Left lung (tissue), 14 donors: ENCODE results near the gene THNSL1. TPM values are rescaled to one million over a fixed set of nuclear protein-coding genes. Genes with fewer than 3 reads are reported as not detected.
"Not testable (repeated sequence)": the region's sequence is repeated elsewhere in the genome, so short reads cannot be mapped to it uniquely, and the experiment has no call there.

Experiments
- ATAC-seq: fragments of 200-7000 bp; cut with Tn5 transposase; one replicate; pipeline ENCODE4 v1.9.1; 2020; ENCODE audit warnings: moderate library complexity
- DNase-seq, 4 donors: peaks; one replicate each; pipeline ENCODE4 v3.0.0-alpha.2; 2013 to 2020
- H3K27ac ChIP-seq, 2 donors: fragments of 200-600 bp; sonication (generic) in 1 of 2; one replicate each; pipeline versions ENCODE4 v1.5.0 to v1.8.0; 2020 to 2021
- H3K27me3 ChIP-seq, 2 donors: fragments of 200-600 bp; sonication (generic) in 1 of 2; one replicate each; pipeline versions ENCODE4 v1.5.0 to v1.8.0; 2020 to 2021
- H3K36me3 ChIP-seq, 2 donors: fragments of 200-600 bp; sonication (generic) in 1 of 2; one replicate each; pipeline versions ENCODE4 v1.5.0 to v1.8.0; 2020 to 2021
- H3K4me1 ChIP-seq, 2 donors: fragments of 200-600 bp; one replicate each; pipeline ENCODE4 v1.8.0; 2021
- H3K4me3 ChIP-seq, 2 donors: fragments of 200-600 bp; sonication (generic) in 1 of 2; one replicate each; pipeline versions ENCODE4 v1.5.0 to v1.8.0; 2020 to 2021; ENCODE audit warnings: mild to moderate bottlenecking in 1 of 2
- H3K9me3 ChIP-seq, 2 donors: fragments of 200-600 bp; sonication (generic) in 1 of 2; one replicate each; pipeline versions ENCODE4 v1.5.0 to v1.8.0; 2020 to 2021
- CTCF ChIP-seq, 2 donors: fragments of 200-600 bp; sonication (generic) in 1 of 2; IDR thresholded peaks; one replicate each; pipeline versions ENCODE4 v1.5.0 to v1.8.0; 2021; ENCODE audit warnings: antibody characterized with exemption in 2 of 2
- intact Hi-C, 2 donors: fragments of 100-400 bp; cut with DNase I; formaldehyde crosslinking; loops; one replicate each; pipeline versions ENCODE4 v1.11.2 to v1.14.2; 2022
- long read RNA-seq, 12 donors: library from polyadenylated mRNA in 2 of 12; unstranded in 2 of 12; transcript quantifications; one replicate each; pipeline ENCODE4 v2.0.0 and lab custom pipeline, GENCODE V29; 2019 to 2026
- polyA plus RNA-seq, 6 donors: library from polyadenylated mRNA; unstranded; fragments of 120-200 nt; gene quantifications; one replicate each; pipeline ENCODE4 v1.2.1, GENCODE V29; 2013; ENCODE audit not compliant: insufficient read length in 6 of 6
- total RNA-seq, 2 donors: library from RNA; stranded (reverse); fragmentation: NEBNext Ultra II Directional; extraction: Animal tissue kit (Norgen Biotek cat#: 25700); gene quantifications; one replicate each; pipeline ENCODE4 v1.2.1, GENCODE V29; 2021
- donor health status: DM: no; HTN: yes; CAD: no.
- donor health status: DM: no; HTN: no; CAD: no.

Gene THNSL1, protein sequence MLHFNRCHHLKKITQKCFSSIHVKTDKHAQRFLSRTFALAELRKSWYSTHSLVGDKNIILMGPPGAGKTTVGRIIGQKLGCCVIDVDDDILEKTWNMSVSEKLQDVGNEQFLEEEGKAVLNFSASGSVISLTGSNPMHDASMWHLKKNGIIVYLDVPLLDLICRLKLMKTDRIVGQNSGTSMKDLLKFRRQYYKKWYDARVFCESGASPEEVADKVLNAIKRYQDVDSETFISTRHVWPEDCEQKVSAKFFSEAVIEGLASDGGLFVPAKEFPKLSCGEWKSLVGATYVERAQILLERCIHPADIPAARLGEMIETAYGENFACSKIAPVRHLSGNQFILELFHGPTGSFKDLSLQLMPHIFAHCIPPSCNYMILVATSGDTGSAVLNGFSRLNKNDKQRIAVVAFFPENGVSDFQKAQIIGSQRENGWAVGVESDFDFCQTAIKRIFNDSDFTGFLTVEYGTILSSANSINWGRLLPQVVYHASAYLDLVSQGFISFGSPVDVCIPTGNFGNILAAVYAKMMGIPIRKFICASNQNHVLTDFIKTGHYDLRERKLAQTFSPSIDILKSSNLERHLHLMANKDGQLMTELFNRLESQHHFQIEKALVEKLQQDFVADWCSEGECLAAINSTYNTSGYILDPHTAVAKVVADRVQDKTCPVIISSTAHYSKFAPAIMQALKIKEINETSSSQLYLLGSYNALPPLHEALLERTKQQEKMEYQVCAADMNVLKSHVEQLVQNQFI
- total RNA-seq (1 to 10 TPM; 3.9 to 4.1 TPM), polyA plus RNA-seq (10 to 100 TPM; 11.5 to 13.6 (median 12.6) TPM)
- long read RNA-seq, donor 1, partial matches to known transcripts, result 0 of 3 reads
- long read RNA-seq, donor 1, other reads (novel, unspliced or antisense), result 0 of 3 reads
- long read RNA-seq, donor 2, partial matches to known transcripts, result 0 of 4 reads
- long read RNA-seq, donor 2, other reads (novel, unspliced or antisense), result 0 of 4 reads
- long read RNA-seq, donor 3, partial matches to known transcripts, result 0 of 2 reads
- long read RNA-seq, donor 3, other reads (novel, unspliced or antisense), result 0 of 2 reads
- long read RNA-seq, donor 4, result 0 reads
- long read RNA-seq, donor 5, partial matches to known transcripts, result 0 of 6 reads
- long read RNA-seq, donor 5, other reads (novel, unspliced or antisense), result 0 of 6 reads
- long read RNA-seq, donor 6, partial matches to known transcripts, result 0 of 2 reads
- long read RNA-seq, donor 6, other reads (novel, unspliced or antisense), result 0 of 2 reads
- long read RNA-seq, donor 7, transcript THNSL1-201 (3 exons, 3,691 nt), result major isoform, 5 of 6 reads
- long read RNA-seq, donor 7, partial matches to known transcripts, result 0 of 6 reads
- long read RNA-seq, donor 7, other reads (novel, unspliced or antisense), result 0 of 6 reads
- long read RNA-seq, donor 8, transcript THNSL1-201 (3 exons, 3,691 nt), result major isoform, 5 of 7 reads
- long read RNA-seq, donor 8, partial matches to known transcripts, result 0 of 7 reads
- long read RNA-seq, donor 8, other reads (novel, unspliced or antisense), result 0 of 7 reads
- long read RNA-seq, donor 9, result 0 reads
- long read RNA-seq, donor 10, partial matches to known transcripts, result 0 of 1 reads
- long read RNA-seq, donor 10, other reads (novel, unspliced or antisense), result 0 of 1 reads
- long read RNA-seq, donor 11, partial matches to known transcripts, result 0 of 2 reads
- long read RNA-seq, donor 11, other reads (novel, unspliced or antisense), result 0 of 2 reads
- long read RNA-seq, donor 12, partial matches to known transcripts, result 0 of 2 reads
- long read RNA-seq, donor 12, other reads (novel, unspliced or antisense), result 0 of 2 reads

- Histone ChIP-seq H3K9me3 (no peaks in the 10 kb centered on the region), H3K4me1 (peaks cover 8 to 18% of the 10 kb centered on the region in 2 donors), H3K27me3 (no peaks in the 10 kb centered on the region), H3K27ac (peak within 1 kb of the TSS; percentile 91 to 93), H3K4me3 (peak within 1 kb of the TSS; percentile 67 to 84), H3K36me3 (no peaks in the 10 kb centered on the region)
- TF ChIP-seq CTCF (IDR thresholded peaks at IDR 0.05), result no peak
- intact Hi-C loops, result no loop called here
- peak; percentile 97 to 99 (median 99) for DNase-seq
- peak; percentile 98 for ATAC-seq
These were observed at the start of gene THNSL1 for GRCh38 chr10:25016376-25017153. Gene THNSL1 (plus strand): TSS chr10:25016612. CDS start chr10:25023224, 6,612 bp downstream.

DNA sequence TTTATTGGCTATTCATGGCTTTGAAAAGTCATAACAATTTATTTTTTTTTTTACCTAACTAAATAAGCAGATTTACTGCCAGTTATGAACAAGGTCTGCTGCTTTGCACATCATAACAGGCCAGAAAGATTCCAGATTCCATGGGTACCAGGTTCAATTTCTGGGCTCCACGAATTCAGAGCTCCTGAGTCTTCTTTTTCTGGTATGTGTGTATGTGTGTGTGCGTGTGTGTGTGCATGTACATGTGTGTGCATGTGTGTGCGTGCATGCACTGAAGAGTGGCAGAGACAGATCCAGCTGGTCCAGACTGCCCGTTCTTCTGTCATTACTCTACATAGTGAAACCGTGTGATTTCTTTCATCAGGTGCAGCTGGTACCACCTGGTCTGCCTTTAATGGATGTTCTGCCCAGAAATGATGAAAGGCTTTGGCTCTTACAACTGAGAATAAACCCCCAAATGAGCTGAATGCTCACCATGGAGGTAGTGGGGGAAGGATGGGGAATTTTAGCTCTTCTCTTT, 49.4 kb upstream of the THNSL1 start:
- Histone ChIP-seq H3K4me3 (no peak overlapping the region), H3K9me3 (no peaks in the 10 kb centered on the region), H3K27ac (no peak overlapping the region), H3K36me3 (no peaks in the 10 kb centered on the region), H3K4me1 (no peaks in the 10 kb centered on the region), H3K27me3 (no peaks in the 10 kb centered on the region)
- ATAC-seq (no peak), DNase-seq (no peak)
- intact Hi-C loops, result no loop called here
- no peak for TF ChIP-seq CTCF (IDR thresholded peaks at IDR 0.05)

DNA sequence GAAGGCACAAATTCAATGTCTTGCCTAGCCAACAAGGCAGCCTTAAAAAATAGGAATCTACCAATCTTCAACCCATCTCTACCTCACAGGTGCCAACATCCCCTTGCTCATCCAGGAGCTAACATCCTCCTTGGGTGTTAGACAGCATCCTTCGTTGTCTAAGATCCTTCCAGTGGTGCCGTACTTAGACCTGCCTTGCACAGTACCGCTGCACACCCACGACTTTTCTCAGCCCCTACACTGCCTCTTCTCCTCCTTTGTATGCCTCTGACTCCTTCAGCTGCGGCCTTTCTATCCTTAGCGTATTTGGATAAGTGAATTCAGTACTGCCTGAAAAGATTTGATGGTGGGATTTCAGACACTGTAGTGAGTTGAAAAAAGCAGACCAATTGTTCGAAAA, 48.1 kb upstream of the THNSL1 start:
- Histone ChIP-seq H3K27ac (no peak overlapping the region), H3K4me1 (no peaks in the 10 kb centered on the region), H3K4me3 (no peak overlapping the region), H3K9me3 (no peaks in the 10 kb centered on the region), H3K36me3 (no peaks in the 10 kb centered on the region), H3K27me3 (no peaks in the 10 kb centered on the region)
- no peak for ATAC-seq
- TF ChIP-seq CTCF (IDR thresholded peaks at IDR 0.05), result no peak
- no peak for DNase-seq
- intact Hi-C loops, result no loop called here

DNA sequence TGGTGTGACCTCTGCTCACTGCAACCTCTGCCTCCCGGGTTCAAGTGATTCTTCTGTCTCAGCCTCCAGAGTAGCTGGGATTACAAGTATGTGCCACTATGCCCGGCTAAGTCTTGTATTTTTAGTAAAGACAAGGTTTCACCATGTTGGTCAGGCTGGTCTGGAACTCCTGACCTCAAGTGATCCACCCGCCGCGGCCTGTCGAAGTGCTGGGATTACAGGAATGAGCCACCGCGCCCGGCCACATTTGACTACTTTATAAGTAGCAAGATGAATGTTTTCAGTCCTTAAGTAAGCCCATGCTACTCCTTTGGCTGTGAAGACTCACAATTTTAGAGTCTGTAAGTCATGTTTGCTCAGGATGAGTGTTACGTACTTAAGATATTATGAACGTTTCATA, 47.5 kb upstream of the THNSL1 start:
- H3K4me3 ChIP-seq, H3K27me3 ChIP-seq, H3K36me3 ChIP-seq, H3K9me3 ChIP-seq, H3K4me1 ChIP-seq, intact Hi-C loops, H3K27ac ChIP-seq: not testable (repeated sequence)
- peak; percentile 36 for ATAC-seq
- DNase-seq, result peak in 1 of 4 donors; percentile 78
